GM13977 (cell line): ENCODE results near the gene SHFL.

Experiments
- DNase-seq: peaks from one replicate; pipeline ENCODE4 v3.0.0; 2012; ENCODE audit warnings: low spot score
- in situ Hi-C: fragments of 300-500 bp; cut with MboI; formaldehyde crosslinking; loops from one replicate; pipeline ENCODE4 v1.12.0; 2022; ENCODE audit warnings: low sequenced_read_pairs, low pct_unique_long_range_greater_than_20kb, mixed read lengths, inconsistent platforms; ENCODE audit not compliant: unreplicated experiment
- TF ChIP-seq, protein P1 (sequence below): IDR thresholded peaks from 2 replicates; pipeline ENCODE4 v1.5.1; 2012; ENCODE audit warnings: mild to moderate bottlenecking, control low read depth; ENCODE audit not compliant: insufficient read depth; ENCODE audit errors: extremely low read depth, missing control alignments

Gene SHFL

GRCh38 chr19:10112037-10112761 is 26.1 kb downstream of the SHFL start:
- no peak for DNase-seq
- in situ Hi-C loops = no loop called here
- TF ChIP-seq, protein P1, sequence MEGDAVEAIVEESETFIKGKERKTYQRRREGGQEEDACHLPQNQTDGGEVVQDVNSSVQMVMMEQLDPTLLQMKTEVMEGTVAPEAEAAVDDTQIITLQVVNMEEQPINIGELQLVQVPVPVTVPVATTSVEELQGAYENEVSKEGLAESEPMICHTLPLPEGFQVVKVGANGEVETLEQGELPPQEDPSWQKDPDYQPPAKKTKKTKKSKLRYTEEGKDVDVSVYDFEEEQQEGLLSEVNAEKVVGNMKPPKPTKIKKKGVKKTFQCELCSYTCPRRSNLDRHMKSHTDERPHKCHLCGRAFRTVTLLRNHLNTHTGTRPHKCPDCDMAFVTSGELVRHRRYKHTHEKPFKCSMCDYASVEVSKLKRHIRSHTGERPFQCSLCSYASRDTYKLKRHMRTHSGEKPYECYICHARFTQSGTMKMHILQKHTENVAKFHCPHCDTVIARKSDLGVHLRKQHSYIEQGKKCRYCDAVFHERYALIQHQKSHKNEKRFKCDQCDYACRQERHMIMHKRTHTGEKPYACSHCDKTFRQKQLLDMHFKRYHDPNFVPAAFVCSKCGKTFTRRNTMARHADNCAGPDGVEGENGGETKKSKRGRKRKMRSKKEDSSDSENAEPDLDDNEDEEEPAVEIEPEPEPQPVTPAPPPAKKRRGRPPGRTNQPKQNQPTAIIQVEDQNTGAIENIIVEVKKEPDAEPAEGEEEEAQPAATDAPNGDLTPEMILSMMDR = no peak

DNA sequence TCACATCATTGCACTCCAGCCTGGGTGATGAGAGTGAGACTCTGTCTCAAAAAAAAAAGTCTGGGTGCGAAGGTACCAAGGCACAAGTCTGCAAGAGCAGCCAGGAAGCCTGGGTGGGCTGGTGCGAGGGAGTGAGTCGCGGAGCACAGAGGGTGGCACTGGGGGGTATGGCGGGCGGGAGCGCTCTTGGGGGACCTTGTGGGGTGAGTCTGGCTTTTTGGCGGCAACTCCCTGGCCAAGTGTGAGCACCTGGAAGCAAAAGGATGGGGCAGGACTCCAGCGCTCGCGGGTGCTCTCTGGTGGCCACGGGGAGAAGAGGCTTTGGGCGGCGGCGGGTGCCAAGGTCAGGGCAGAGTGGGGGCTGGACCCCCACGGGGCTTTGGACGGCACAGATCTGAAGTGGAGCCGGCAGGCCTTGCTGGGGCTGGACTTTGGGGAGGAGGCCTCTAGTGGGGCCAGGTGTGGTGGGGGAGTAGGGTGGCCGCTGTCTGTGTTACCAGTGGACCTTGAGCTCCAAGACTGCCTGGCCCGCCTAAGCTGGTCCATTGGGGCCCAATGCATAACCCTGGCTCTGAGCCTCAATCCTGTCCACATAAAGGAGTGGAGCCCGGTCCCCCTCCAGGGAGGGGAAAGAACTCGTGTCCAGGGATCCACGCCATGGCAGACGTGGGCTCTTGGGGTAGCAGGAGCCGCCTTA is 26.9 kb downstream of the SHFL start:
- in situ Hi-C loops = no loop called here
- TF ChIP-seq, protein P1 = peak; percentile 84

GRCh38 chr19:10113592-10113963 is 27.5 kb downstream of the SHFL start:
- DNase-seq = no peak
- TF ChIP-seq, protein P1 = no peak
- in situ Hi-C loops = no loop called here

More for the DNA sequence above, 26.9 kb downstream of the SHFL start:
- DNase-seq = peak; percentile 68

GRCh38 chr19:10113964-10114650 is 28.0 kb downstream of the SHFL start:
- DNase-seq = no peak
- TF ChIP-seq, protein P1 = no peak
- in situ Hi-C loops = no loop called here

DNA sequence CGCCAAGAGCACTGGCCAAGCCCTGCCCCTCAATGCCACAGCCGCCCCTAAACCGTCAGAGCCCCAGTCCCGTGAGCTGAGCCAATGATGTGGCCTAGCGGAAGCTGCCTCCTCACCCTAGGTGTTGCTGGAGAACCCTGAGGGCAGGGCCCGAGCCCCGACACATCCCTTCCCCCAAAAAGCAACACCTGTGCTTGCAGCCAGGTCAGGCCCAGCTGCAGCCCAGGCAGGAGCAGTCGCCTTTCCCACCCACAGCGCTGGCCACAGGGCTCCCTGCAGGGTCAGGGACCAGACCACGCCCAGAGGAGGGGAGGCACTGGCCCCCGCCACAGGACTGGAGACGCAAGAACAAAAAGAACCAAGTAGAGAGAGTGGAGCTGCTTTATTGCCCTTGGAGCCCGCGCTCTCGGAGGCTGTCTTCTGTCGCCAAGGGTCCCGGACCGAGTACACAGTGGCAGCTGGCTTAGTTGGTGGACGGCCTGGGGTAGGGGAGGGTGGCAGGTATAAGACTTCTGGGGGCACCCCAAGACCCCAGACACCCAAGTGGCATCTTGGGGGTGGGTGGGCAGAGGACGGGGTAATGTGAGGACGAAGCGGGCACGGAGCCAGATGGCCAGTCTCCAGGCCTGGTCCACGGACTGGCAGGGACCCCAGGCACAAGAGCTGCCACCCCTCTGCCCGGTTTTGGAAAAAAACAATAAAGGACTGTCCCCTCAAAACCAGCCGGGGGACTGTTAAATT is 28.7 kb downstream of the SHFL start:
- in situ Hi-C loops = no loop called here
- TF ChIP-seq, protein P1 = no peak
- DNase-seq = no peak
